M059J (cell line): Measurements from ENCODE around the gene KIAA1328. TPM values are rescaled to one million over a fixed set of nuclear protein-coding genes. Genes with fewer than 3 reads are reported as not detected.
"Not testable (repeated sequence)": the region's sequence is repeated elsewhere in the genome, so short reads cannot be mapped to it uniquely, and the experiment has no call there.

Experiments
- DNase-seq: peaks from one replicate; pipeline ENCODE4 v3.0.0-alpha.2; 2012; ENCODE audit warnings: low read depth
- total RNA-seq: library from RNA; depleted of rRNA; stranded (reverse); fragments of >200 nt; shearing (Covaris generic); gene quantifications from 2 replicates; pipeline ENCODE4 v1.2.3, GENCODE V29; 2014

The KIAA1328 gene
- total RNA-seq, 1 experiment from 2014 or later = 7.4 TPM

GRCh38 chr18:37144921-37145320, 316.0 kb downstream of the KIAA1328 start:
- DNase-seq = no peak

- no peak for DNase-seq
These were observed 327.5 kb downstream of the KIAA1328 start for GRCh38 chr18:37156330-37156942.

GRCh38 chr18:37160038-37160820, 331.3 kb downstream of the KIAA1328 start:
- no peak for DNase-seq

- no peak for DNase-seq
These were observed 332.6 kb downstream of the KIAA1328 start for GRCh38 chr18:37161491-37161890.

- no peak for DNase-seq
These were observed 333.6 kb downstream of the KIAA1328 start for GRCh38 chr18:37162551-37162950.

- no peak for DNase-seq
These were observed 334.2 kb downstream of the KIAA1328 start for GRCh38 chr18:37163119-37163518.

GRCh38 chr18:37166491-37166890, 337.6 kb downstream of the KIAA1328 start:
- DNase-seq = no peak

GRCh38 chr18:37166966-37167365, 338.0 kb downstream of the KIAA1328 start:
- not testable (repeated sequence) for DNase-seq

- no peak for DNase-seq
These were observed 342.1 kb downstream of the KIAA1328 start for GRCh38 chr18:37170984-37171383.

GRCh38 chr18:37173384-37173783, 344.5 kb downstream of the KIAA1328 start:
- DNase-seq = no peak

GRCh38 chr18:37175727-37176620, 347.0 kb downstream of the KIAA1328 start:
- DNase-seq = no peak

- DNase-seq = peak; percentile 6
These were observed 347.7 kb downstream of the KIAA1328 start for GRCh38 chr18:37176621-37176934.

GRCh38 chr18:37179384-37179783, 350.5 kb downstream of the KIAA1328 start:
- no peak for DNase-seq

GRCh38 chr18:37180086-37180485, 351.2 kb downstream of the KIAA1328 start:
- DNase-seq = no peak

- no peak for DNase-seq
These were observed 353.6 kb downstream of the KIAA1328 start for GRCh38 chr18:37182340-37183135.

GRCh38 chr18:37184209-37184868, 355.4 kb downstream of the KIAA1328 start:
- no peak for DNase-seq

GRCh38 chr18:37188016-37188791, 359.3 kb downstream of the KIAA1328 start:
- DNase-seq = no peak

GRCh38 chr18:37199741-37200140, 370.8 kb downstream of the KIAA1328 start:
- no peak for DNase-seq

- no peak for DNase-seq
These were observed 378.4 kb downstream of the KIAA1328 start for GRCh38 chr18:37207343-37207742.

- DNase-seq = no peak
These were observed 381.9 kb downstream of the KIAA1328 start for GRCh38 chr18:37210781-37211180.
